Activated T-cell treated with anti-CD3 and anti-CD28 coated beads, Interleukin-2, amount 50 U/mL, for 48 hours (primary cell): ENCODE results near the gene CISH.
A peak's percentile ranks its signal among the peaks of the same experiment; 100 is the strongest.

Experiments used
- DNase-seq, 2 experiments: peaks; one replicate each; pipeline ENCODE4 v3.0.0-alpha.2; 2020

Gene CISH

GRCh38 chr3:50568947-50569749, 42.4 kb downstream of the CISH start, which contains the start of gene HEMK1:
HEMK1 (plus strand) TSS chr3:50569522; CDS start chr3:50571105, 1,583 bp downstream.
- DNase-seq = peak; percentile 96 to 97

GRCh38 chr3:50567386-50568167, 44.0 kb downstream of the CISH start, which contains the start of gene C3orf18:
C3orf18 (minus strand) TSS chr3:50567747; CDS start chr3:50565699, 2,048 bp downstream.
- peak; percentile 97 to 98 for DNase-seq

- no peak for DNase-seq
Measured at GRCh38 chr3:50567011-50567385, 44.6 kb downstream of the CISH start.

GRCh38 chr3:50564321-50564720, 47.3 kb downstream of the CISH start:
- DNase-seq = no peak

GRCh38 chr3:50563867-50564266, 47.7 kb downstream of the CISH start:
- no peak for DNase-seq

GRCh38 chr3:50562861-50563260, 48.7 kb downstream of the CISH start:
- DNase-seq = no peak

- DNase-seq = no peak
Measured at GRCh38 chr3:50559702-50560101, 51.9 kb downstream of the CISH start.

GRCh38 chr3:50557915-50558314, 53.7 kb downstream of the CISH start:
- DNase-seq = no peak

GRCh38 chr3:50557106-50557505, 54.5 kb downstream of the CISH start:
- DNase-seq = no peak
